Measurements from ENCODE around the gene ZBTB37. TPM values are rescaled to one million over a fixed set of nuclear protein-coding genes. Genes with fewer than 3 reads are reported as not detected.

The ZBTB37 gene
- total and polyA plus RNA-seq, 11 donors, result 2.1 to 14.8 (median 7.8) TPM

DNA sequence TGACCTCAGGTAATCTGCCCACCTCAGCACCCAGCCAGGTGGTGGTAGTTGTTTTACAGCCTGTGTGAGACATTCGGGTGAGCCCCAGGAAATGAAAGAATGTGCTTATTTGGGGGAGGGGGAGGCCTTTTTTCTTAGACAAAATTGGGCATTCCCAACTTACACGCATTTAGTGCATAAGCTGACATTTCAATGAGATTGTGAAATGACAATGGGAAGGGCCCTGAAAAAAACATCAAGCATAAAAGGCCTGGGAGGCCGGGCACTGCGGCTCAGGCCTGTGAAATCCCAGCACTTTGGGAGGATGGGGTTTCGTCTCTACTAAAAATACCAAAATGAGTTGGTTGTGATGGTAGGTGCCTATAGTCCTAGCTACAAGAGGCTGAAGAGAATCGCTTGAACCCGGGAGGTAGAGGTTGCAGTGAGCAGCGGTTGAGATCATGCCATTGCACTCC lies 5.4 kb upstream of the ZBTB37 start:
- DNase-seq (no peak), ATAC-seq (no peak)
- peaks cover 0 to 90% (median 70%) of the 10 kb centered on the region in 9 donors for H3K36me3 ChIP-seq
- H3K4me3 ChIP-seq, result no peak overlapping the region
- H3K9me3 ChIP-seq, result no peaks in the 10 kb centered on the region
- 73 to 77% (median 75%) methylated on average over 8 of the region's 8 CpGs for WGBS, 4 donors
- H3K27ac ChIP-seq, result no peak overlapping the region
- no peaks in the 10 kb centered on the region for H3K27me3 ChIP-seq
- H3K4me1 ChIP-seq, result peaks cover 8 to 37% (median 24%) of the 10 kb centered on the region in 12 donors
- intact Hi-C loops (cut with DNase I), result loop anchor here in 1 of 10 donors (10.0 kb wide), 1 partner anchor 292 kb away; the partner anchor contains the start of gene RABGAP1L
- TF ChIP-seq POLR2A (IDR thresholded peaks at IDR 0.05), result no peak
- TF ChIP-seq, protein P1, sequence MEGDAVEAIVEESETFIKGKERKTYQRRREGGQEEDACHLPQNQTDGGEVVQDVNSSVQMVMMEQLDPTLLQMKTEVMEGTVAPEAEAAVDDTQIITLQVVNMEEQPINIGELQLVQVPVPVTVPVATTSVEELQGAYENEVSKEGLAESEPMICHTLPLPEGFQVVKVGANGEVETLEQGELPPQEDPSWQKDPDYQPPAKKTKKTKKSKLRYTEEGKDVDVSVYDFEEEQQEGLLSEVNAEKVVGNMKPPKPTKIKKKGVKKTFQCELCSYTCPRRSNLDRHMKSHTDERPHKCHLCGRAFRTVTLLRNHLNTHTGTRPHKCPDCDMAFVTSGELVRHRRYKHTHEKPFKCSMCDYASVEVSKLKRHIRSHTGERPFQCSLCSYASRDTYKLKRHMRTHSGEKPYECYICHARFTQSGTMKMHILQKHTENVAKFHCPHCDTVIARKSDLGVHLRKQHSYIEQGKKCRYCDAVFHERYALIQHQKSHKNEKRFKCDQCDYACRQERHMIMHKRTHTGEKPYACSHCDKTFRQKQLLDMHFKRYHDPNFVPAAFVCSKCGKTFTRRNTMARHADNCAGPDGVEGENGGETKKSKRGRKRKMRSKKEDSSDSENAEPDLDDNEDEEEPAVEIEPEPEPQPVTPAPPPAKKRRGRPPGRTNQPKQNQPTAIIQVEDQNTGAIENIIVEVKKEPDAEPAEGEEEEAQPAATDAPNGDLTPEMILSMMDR (IDR thresholded peaks at IDR 0.05), result no peak

DNA sequence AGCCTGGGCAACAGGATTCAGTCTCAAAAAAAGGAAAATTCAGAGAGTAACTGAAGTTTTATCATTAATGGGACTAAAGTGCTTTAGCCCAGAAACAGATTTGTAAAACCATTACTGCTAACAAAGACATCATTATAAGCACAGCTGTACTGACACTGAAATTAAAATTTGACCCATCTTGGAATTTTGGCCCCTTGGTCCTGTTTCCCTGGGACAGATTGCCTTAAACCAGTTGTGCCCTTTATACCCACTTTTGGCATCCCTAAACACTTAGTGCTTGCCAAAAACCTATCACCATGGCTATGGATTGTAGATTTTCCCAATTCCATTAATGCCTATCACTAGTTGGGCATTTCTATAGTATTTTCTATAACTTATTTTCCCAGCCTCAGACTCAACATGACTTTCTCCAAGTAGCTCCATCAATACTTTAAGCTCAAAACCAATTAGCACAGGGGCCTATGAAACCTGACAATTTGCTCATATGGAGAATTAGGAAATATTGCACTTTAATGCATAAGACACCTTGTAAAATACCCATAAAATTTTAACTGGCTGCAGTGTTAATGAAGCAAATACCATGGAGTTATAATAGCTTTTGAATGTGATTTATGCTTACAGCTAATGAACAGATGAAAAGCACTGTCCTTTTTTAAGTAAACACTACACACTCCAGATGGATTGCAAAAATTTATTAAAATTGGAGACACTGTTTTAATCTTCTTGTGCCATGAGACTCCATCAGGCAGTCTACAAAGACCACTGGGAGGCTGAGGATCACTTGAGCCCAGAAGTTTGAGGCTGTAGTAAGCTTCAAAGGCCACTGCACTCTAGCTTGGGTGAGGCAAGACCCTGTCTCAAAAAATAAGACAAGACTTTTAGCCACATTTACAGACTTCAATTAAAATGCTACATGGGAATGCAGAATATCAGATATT lies 4.7 kb upstream of the ZBTB37 start:
- no peak for DNase-seq
- peaks cover 0 to 83% (median 63%) of the 10 kb centered on the region in 9 donors for H3K36me3 ChIP-seq
- no peaks in the 10 kb centered on the region for H3K9me3 ChIP-seq
- TF ChIP-seq, protein P1 (IDR thresholded peaks at IDR 0.05), result no peak
- no peak for TF ChIP-seq POLR2A (IDR thresholded peaks at IDR 0.05)
- no peaks in the 10 kb centered on the region for H3K27me3 ChIP-seq
- no peak for ATAC-seq
- no peak overlapping the region for H3K27ac ChIP-seq
- peaks cover 8 to 37% (median 24%) of the 10 kb centered on the region in 12 donors for H3K4me1 ChIP-seq
- no peak overlapping the region for H3K4me3 ChIP-seq
- intact Hi-C loops (cut with DNase I), result loop anchor here in 1 of 10 donors (10.0 kb wide), 1 partner anchor 291 kb away; the partner anchor contains the start of gene RABGAP1L

DNA sequence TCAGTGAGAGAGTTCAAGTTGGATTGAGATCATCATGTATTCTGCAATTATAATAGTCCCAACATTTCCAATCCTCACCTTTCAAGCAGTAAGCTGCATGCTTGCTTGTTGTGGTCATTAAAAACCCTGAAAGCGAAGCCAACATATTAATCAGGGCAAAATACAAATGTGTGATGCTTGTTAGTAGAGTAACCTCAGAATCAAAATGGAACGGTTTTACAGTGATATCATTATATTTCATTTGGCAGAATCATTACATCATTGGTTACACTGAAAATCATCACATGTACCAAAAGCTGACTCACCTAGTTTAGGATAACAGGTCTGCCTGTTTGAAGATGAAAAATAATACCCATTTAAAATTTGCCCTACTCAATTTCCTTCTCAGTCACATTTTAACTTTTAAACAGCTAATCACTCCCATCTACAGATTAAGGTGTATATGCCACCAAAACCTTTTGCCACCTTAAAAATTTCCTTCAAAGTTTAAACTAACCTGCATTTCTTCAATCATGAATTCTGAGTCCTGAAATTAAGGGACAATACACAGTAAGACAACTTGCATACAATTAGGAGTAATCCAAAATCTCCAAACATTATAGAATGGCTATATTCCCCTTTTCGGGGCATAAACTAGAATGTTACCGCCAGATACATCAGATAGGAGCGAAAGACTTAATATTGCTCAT lies 3.9 kb upstream of the ZBTB37 start:
- no peak overlapping the region for H3K27ac ChIP-seq
- H3K4me1 ChIP-seq, result peaks cover 8 to 44% (median 30%) of the 10 kb centered on the region in 12 donors
- WGBS, 4 donors, result 84 to 87% (median 85%) methylated on average over 5 of the region's 5 CpGs
- DNase-seq (no peak), ATAC-seq (no peak)
- peak overlapping the region in 1 of 12 donors; percentile 8 for H3K4me3 ChIP-seq
- H3K36me3 ChIP-seq, result peaks cover 0 to 75% (median 55%) of the 10 kb centered on the region in 9 donors
- intact Hi-C loops (cut with DNase I), result loop anchor here in 1 of 10 donors (10.0 kb wide), 1 partner anchor 290 kb away; the partner anchor contains the start of gene RABGAP1L
- no peaks in the 10 kb centered on the region for H3K9me3 ChIP-seq
- TF ChIP-seq POLR2A (IDR thresholded peaks at IDR 0.05), result no peak
- TF ChIP-seq, protein P1 (IDR thresholded peaks at IDR 0.05), result no peak
- no peaks in the 10 kb centered on the region for H3K27me3 ChIP-seq

Data from heart left ventricle (tissue), 16 donors.